ENCODE measurements around the gene ETV3.

The ETV3 gene

DNA sequence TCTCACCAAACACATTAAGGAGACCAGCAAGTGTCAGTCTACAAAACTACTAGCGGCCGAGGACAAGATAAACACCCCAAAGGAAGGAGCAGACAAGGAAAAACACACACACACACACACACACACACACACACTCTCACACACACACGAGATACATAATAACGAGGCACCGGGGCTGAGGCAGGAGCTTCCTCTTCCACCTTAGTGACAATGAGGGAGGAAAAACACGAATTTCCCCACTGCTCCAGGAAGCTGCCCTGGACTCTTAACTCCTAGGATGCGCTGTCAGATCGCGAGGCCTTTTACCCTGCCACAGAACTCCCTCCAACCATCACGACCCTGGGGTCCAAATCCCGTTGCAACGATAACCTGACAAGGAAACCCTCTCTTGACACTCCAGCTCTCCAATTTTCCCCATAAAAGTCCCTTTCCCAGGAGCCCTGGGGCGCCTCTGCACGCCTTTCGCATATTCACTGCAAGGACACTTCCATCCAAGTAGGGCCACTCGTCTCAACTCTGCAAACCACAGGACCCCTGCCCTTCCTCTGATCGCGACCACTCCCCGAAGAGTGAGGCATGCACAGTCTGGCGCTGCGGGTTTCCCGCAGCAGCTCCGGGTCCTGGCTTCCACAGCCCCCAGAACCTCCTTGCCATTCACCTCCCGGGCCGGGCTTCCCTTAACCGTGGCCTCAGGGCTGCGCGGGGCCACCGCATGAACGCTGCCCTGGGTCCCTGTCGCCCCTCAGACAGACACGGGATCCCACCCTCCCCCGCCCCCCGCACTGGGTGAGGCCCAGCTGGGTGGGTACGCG is 581 bp downstream of the ETV3 start:
- ChIA-PET POLR2A (ENCODE audit: low non-redundant PET) (interaction anchor here (0.6 kb wide), 1 partner anchor 18 kb away, joined by 4 read pairs; no protein-coding TSS in a partner anchor), CTCF (interaction anchor here (0.5 to 5.3 kb wide), 4 partner anchors 13 to 343 kb away, joined by 3 to 27 read pairs (median 5); no protein-coding TSS in a partner anchor)
- DNase-seq (ENCODE audit: low spot score), result peak; percentile 17
- peak overlapping the region; percentile 89 for H3K27ac ChIP-seq
- TF ChIP-seq, protein P1, sequence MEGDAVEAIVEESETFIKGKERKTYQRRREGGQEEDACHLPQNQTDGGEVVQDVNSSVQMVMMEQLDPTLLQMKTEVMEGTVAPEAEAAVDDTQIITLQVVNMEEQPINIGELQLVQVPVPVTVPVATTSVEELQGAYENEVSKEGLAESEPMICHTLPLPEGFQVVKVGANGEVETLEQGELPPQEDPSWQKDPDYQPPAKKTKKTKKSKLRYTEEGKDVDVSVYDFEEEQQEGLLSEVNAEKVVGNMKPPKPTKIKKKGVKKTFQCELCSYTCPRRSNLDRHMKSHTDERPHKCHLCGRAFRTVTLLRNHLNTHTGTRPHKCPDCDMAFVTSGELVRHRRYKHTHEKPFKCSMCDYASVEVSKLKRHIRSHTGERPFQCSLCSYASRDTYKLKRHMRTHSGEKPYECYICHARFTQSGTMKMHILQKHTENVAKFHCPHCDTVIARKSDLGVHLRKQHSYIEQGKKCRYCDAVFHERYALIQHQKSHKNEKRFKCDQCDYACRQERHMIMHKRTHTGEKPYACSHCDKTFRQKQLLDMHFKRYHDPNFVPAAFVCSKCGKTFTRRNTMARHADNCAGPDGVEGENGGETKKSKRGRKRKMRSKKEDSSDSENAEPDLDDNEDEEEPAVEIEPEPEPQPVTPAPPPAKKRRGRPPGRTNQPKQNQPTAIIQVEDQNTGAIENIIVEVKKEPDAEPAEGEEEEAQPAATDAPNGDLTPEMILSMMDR (conservative IDR thresholded peaks at IDR 0.05; ENCODE audit: low read depth), result no peak

DNA sequence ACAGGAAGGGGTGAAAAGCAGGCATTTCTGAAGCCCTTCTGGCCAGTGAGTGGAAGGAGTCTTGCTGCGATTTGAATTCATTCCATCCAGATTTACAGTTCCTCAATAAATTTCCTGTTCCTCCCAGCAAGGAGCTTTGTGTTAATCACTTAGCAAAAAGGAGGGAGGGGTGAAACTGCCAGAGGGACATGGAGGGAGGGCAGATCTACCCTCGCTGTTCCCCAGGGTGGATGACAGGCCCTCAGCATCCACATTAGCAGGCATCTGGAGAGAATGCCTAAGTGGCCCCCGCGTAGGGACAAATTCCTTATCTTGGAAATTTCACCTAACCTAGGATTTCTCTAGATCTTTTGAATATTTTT is 1.2 kb downstream of the ETV3 start:
- ChIA-PET CTCF (interaction anchor here (0.5 to 5.3 kb wide), 4 partner anchors 14 to 343 kb away, joined by 3 to 27 read pairs (median 5); no protein-coding TSS in a partner anchor), POLR2A (ENCODE audit: low non-redundant PET) (no interaction called here)
- TF ChIP-seq, protein P1 (conservative IDR thresholded peaks at IDR 0.05; ENCODE audit: low read depth), result no peak
- peak overlapping the region; percentile 89 for H3K27ac ChIP-seq
- peak; percentile 34 for DNase-seq (ENCODE audit: low spot score)

DNA sequence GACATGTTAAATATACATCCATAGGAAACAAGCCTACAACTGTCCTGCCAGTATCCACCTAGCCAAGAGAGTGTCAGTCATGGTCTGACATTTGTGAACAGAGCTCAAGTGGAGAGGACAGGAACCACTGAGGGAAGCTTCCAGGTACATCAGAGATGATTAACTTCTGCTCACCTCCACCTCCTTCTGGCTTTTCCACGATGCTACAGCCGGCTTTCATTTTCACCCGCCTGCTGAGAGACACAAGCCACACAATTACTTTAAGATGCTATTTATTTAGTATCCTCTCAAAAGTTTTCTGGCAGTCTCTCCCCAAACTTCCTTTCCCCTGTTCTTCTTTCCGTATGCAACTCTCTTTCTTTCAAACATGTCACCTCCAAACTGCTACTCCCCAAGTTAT is 2.1 kb downstream of the ETV3 start:
- POLR2A ChIA-PET (ENCODE audit: low non-redundant PET), result no interaction called here
- no peak overlapping the region for H3K27ac ChIP-seq
- peak; percentile 25 for DNase-seq (ENCODE audit: low spot score)
- CTCF ChIA-PET, result interaction anchor here (0.5 to 5.3 kb wide), 2 partner anchors 20 to 319 kb away, joined by 3 to 27 read pairs; no protein-coding TSS in a partner anchor
- TF ChIP-seq, protein P1 (conservative IDR thresholded peaks at IDR 0.05; ENCODE audit: low read depth), result no peak

DNA sequence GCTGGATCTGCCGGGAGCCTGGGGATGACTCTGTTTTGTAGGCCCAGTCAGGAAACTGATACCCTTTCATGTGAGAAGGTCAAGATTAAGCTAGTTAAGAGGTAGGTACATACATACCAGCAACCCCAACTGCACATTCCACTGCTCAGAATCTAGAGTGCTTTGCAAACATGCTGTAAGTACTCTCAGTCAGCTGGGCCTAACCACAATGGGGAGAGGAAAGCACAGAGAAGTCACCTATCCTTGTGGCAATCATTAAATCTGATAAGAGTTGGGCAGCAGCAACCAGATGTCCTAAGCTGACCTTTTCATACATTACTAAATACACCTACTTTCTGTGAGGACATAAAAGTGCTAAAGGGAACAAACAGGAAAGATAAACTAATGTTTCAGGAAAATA is 2.5 kb downstream of the ETV3 start:
- TF ChIP-seq, protein P1 (conservative IDR thresholded peaks at IDR 0.05; ENCODE audit: low read depth), result no peak
- no peak overlapping the region for H3K27ac ChIP-seq
- ChIA-PET POLR2A (ENCODE audit: low non-redundant PET) (no interaction called here), CTCF (interaction anchor here (0.5 to 5.3 kb wide), 2 partner anchors 21 to 318 kb away, joined by 3 to 27 read pairs; no protein-coding TSS in a partner anchor)
- DNase-seq (ENCODE audit: low spot score), result no peak

DNA sequence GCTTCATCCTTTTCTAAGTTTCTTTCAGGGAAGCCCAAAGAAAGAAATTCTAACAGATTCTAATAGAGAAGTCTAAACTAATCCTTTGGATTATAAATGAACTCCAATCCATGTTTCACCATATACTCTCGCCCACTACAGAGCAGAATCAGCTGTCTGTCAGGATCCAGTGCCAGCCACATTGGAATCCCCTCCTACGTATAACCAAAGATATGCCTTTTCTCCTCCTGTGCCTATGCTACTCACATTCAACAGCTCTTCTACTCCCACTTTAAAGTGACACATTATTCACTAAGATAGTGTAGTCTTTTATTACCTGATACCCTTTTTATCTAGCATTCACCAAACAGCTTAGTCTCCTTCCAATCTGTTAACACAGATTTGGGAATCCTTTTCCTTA is 3.1 kb downstream of the ETV3 start:
- DNase-seq (ENCODE audit: low spot score), result no peak
- POLR2A ChIA-PET (ENCODE audit: low non-redundant PET), result no interaction called here
- H3K27ac ChIP-seq, result no peak overlapping the region
- TF ChIP-seq, protein P1 (conservative IDR thresholded peaks at IDR 0.05; ENCODE audit: low read depth), result no peak
- CTCF ChIA-PET, result interaction anchor here (5.3 kb wide), 1 partner anchor 21 kb away, joined by 27 read pairs; no protein-coding TSS in a partner anchor

DNA sequence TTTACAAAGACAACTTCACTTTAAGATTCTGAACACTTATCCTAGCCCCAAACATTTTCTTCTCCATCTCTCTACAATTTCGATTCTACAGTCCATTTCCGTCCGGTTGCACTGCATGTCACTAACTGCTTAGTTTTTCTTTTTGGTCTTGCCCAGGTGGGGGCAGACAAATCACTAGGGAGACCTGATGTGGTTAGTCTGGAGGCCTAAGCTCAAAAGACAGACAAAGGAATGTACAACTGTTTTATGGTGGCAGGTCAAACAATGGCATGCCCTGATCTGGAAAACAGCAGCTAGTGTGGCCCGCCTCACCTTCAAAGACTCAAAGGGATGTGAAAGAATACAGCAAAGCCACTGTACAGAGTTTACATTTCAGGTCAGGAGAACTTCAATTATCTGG is 3.8 kb downstream of the ETV3 start:
- no peak overlapping the region for H3K27ac ChIP-seq
- no peak for DNase-seq (ENCODE audit: low spot score)
- TF ChIP-seq, protein P1 (conservative IDR thresholded peaks at IDR 0.05; ENCODE audit: low read depth), result no peak
- POLR2A ChIA-PET (ENCODE audit: low non-redundant PET), result no interaction called here
- CTCF ChIA-PET, result interaction anchor here (5.3 kb wide), 1 partner anchor 22 kb away, joined by 27 read pairs; no protein-coding TSS in a partner anchor
